HCT116 (cell line): ENCODE measurements around the gene SLC46A3. TPM values are rescaled to one million over a fixed set of nuclear protein-coding genes. Genes with fewer than 3 reads are reported as not detected.

Experiments
- ATAC-seq: fragments of 200-7000 bp; cut with Tn5 transposase; 2 replicates; pipeline ENCODE4 v1.9.1; 2020; ENCODE audit warnings: mild to moderate bottlenecking, moderate library complexity
- BruUV-seq: library from RNA; stranded (reverse); fragments of 400-500 nt; replicated peaks from 2 replicates; lab custom pipeline; 2021; lab: Mats Ljungman, UMichigan
- CTCF ChIA-PET: fragments of 300-600 bp; sonication (Branson Sonifier 250); formaldehyde crosslinking; loops from one replicate; lab custom pipeline; 2021; ENCODE audit warnings: antibody characterized with exemption; lab: Charles Lee
- POLR2A ChIA-PET: fragments of 300-600, 350-600 bp; sonication (Branson Sonifier 250); formaldehyde crosslinking; loops from one replicate; lab custom pipeline; 2021; ENCODE audit warnings: antibody characterized with exemption; lab: Charles Lee
- RAD21 ChIA-PET, 2 experiments: fragments of 300-600 bp; sonication (Branson Sonifier 250); formaldehyde crosslinking; loops; one replicate each; lab custom pipeline; 2023; ENCODE audit warnings: low total read pairs in 2 of 2; ENCODE audit not compliant: uncharacterized antibody in 2 of 2, unreplicated experiment in 2 of 2, low non-redundant PET in 1 of 2; lab: Charles Lee
- DNase-seq: peaks from one replicate; pipeline ENCODE4 v3.0.0-alpha.2; 2010; ENCODE audit warnings: low read depth, low spot score
- H2AFZ ChIP-seq: fragments of 200-600 bp; shearing (Covaris generic), sonication (generic); 2 replicates; pipeline ENCODE4 v1.6.1; 2017; ENCODE audit warnings: low read depth, mixed run types, mixed read lengths, antibody characterized with exemption, low read length; ENCODE audit not compliant: poor library complexity, severe bottlenecking
- H3K27ac ChIP-seq: 2 replicates; pipeline ENCODE4 v1.5.1; 2012; ENCODE audit warnings: low read depth, low read length
- H3K27me3 ChIP-seq: fragments of 200-600 bp; sonication (generic); 2 replicates; pipeline ENCODE4 v1.6.1; 2016; ENCODE audit warnings: mixed run types, low read length, mixed read lengths; ENCODE audit not compliant: insufficient read depth
- H3K36me3 ChIP-seq, 2 experiments: fragments of 200-500 bp in 1 of 2; fragments of 200-600 bp in 1 of 2; sonication (Bioruptor generic) in 1 of 2; sonication (generic) in 1 of 2; 2 replicates each; pipeline versions ENCODE4 v1.5.1 to v1.6.1; 2014 to 2016; ENCODE audit warnings: low read length in 2 of 2, inconsistent platforms in 1 of 2, mixed read lengths in 1 of 2, mixed run types in 1 of 2; ENCODE audit not compliant: insufficient read depth in 2 of 2, control insufficient read depth in 1 of 2
- H3K4me1 ChIP-seq, 2 experiments: fragments of 200-600 bp in 1 of 2; sonication (generic) in 1 of 2; 2 replicates each; pipeline versions ENCODE4 v1.5.1 to v1.6.1; 2012 to 2017; ENCODE audit warnings: low read length in 2 of 2, inconsistent platforms in 1 of 2, mild to moderate bottlenecking in 1 of 2, mixed read lengths in 1 of 2, mixed run types in 1 of 2, moderate library complexity in 1 of 2; ENCODE audit not compliant: insufficient read depth in 2 of 2, control insufficient read depth in 1 of 2
- H3K4me2 ChIP-seq: fragments of 200-600 bp; sonication (generic); 2 replicates; pipeline ENCODE4 v1.6.1; 2017; ENCODE audit warnings: mixed run types, low read length, mixed read lengths
- H3K4me3 ChIP-seq, 2 experiments: fragments of 200-600 bp in 1 of 2; sonication (generic) in 1 of 2; replicated peaks in 1 of 2; 2 replicates each; pipeline ENCODE4 v1.5.1; 2011 to 2016; ENCODE audit warnings: low read length in 2 of 2, control low read depth in 1 of 2, low read depth in 1 of 2, mild to moderate bottlenecking in 1 of 2, mixed read lengths in 1 of 2, mixed run types in 1 of 2
- H3K79me2 ChIP-seq: fragments of 200-600 bp; sonication (generic); 2 replicates; pipeline ENCODE4 v1.6.1; 2017; ENCODE audit warnings: mild to moderate bottlenecking, mixed run types, low read length, moderate library complexity, mixed read lengths; ENCODE audit not compliant: insufficient read depth
- H3K9ac ChIP-seq: fragments of 200-600 bp; sonication (generic); 2 replicates; pipeline ENCODE4 v1.6.1; 2016; ENCODE audit warnings: low read length, mixed read lengths
- H3K9me2 ChIP-seq: fragments of 200-600 bp; sonication (generic), shearing (Covaris generic); 2 replicates; pipeline ENCODE4 v1.6.1; 2017; ENCODE audit warnings: mixed run types, mild to moderate bottlenecking, moderate library complexity; ENCODE audit not compliant: insufficient read depth
- H3K9me3 ChIP-seq, 2 experiments: fragments of 200-500 bp in 1 of 2; fragments of 200-600 bp in 1 of 2; sonication (Bioruptor generic) in 1 of 2; sonication (generic) in 1 of 2; 2 replicates each; pipeline ENCODE4 v1.6.1; 2014 to 2017; ENCODE audit warnings: low read length in 2 of 2, mixed read lengths in 2 of 2, inconsistent platforms in 1 of 2, low read depth in 1 of 2, mild to moderate bottlenecking in 1 of 2, mixed run types in 1 of 2, moderate library complexity in 1 of 2; ENCODE audit not compliant: control insufficient read depth in 1 of 2, insufficient read depth in 1 of 2
- H4K20me1 ChIP-seq: fragments of 200-600 bp; sonication (generic), shearing (Covaris generic); 2 replicates; pipeline ENCODE4 v1.6.1; 2017; ENCODE audit warnings: mixed run types, mild to moderate bottlenecking, moderate library complexity; ENCODE audit not compliant: insufficient read depth
- EZH2 ChIP-seq: fragments of 200-600 bp; sonication (generic); IDR thresholded peaks from 2 replicates; pipeline ENCODE4 v1.6.1; 2017; ENCODE audit warnings: antibody characterized with exemption, mixed run types
- EZH2phosphoT487 ChIP-seq: fragments of 200-600 bp; IDR thresholded peaks from 2 replicates; pipeline ENCODE4 v1.6.1; 2018; ENCODE audit warnings: antibody characterized with exemption, borderline replicate concordance
- FOSL1 ChIP-seq: IDR thresholded peaks from 2 replicates; pipeline ENCODE4 v1.6.1; 2012; ENCODE audit warnings: low read depth
- JUND ChIP-seq: IDR thresholded peaks from 2 replicates; pipeline ENCODE4 v1.6.1; 2012
- POLR2A ChIP-seq: IDR thresholded peaks from 2 replicates; pipeline ENCODE4 v1.7.0; 2011; ENCODE audit warnings: borderline replicate concordance; ENCODE audit not compliant: insufficient read depth, insufficient read length; ENCODE audit errors: extremely low read depth
- SIN3A ChIP-seq: IDR thresholded peaks from 2 replicates; pipeline ENCODE4 v1.6.1; 2012; ENCODE audit warnings: low read depth
- TCF7L2 ChIP-seq: IDR thresholded peaks from 2 replicates; pipeline ENCODE4 v1.7.0; 2011; ENCODE audit warnings: borderline replicate concordance, inconsistent platforms; ENCODE audit not compliant: insufficient read depth, insufficient read length; ENCODE audit errors: extremely low read depth
- YY1 ChIP-seq: IDR thresholded peaks from 2 replicates; pipeline ENCODE4 v1.6.1; 2011; ENCODE audit warnings: low read length, low read depth, moderate library complexity, mild to moderate bottlenecking; ENCODE audit not compliant: insufficient replicate concordance; ENCODE audit errors: extremely low read depth
- ZNF274 ChIP-seq: fragments of 200-500 bp; sonication (Bioruptor generic); IDR thresholded peaks from 2 replicates; pipeline ENCODE4 v1.6.1; 2014; ENCODE audit warnings: mild to moderate bottlenecking, low read depth, low read length, inconsistent platforms
- intact Hi-C: fragments of 100-400 bp; cut with micrococcal nuclease; formaldehyde crosslinking; loops from 2 replicates; pipeline ENCODE4 v1.10.0; 2022
- total RNA-seq: library from RNA; stranded (reverse); gene quantifications from one replicate; pipeline ENCODE4 v1.2.1, GENCODE V29; 2021; ENCODE audit not compliant: unreplicated experiment
- TF ChIP-seq, protein P1 (sequence below): IDR thresholded peaks from 2 replicates; pipeline ENCODE4 v1.6.1; 2012
- TF ChIP-seq, protein P2 (sequence below): IDR thresholded peaks from 2 replicates; pipeline ENCODE4 v1.6.1; 2012; ENCODE audit warnings: low read depth
- TF ChIP-seq, protein P3 (sequence below): IDR thresholded peaks from 2 replicates; pipeline ENCODE4 v1.6.1; 2012
- TF ChIP-seq, protein P4 (sequence below), 3 experiments: fragments of 200-600 bp in 1 of 3; sonication (generic) in 1 of 3; IDR thresholded peaks in 2 of 3; conservative IDR thresholded peaks in 1 of 3; 2 replicates each; pipeline ENCODE4 v1.5.1; 2012 to 2017; ENCODE audit warnings: low read depth in 2 of 3, low read length in 2 of 3, antibody characterized with exemption in 1 of 3, borderline replicate concordance in 1 of 3, control low read depth in 1 of 3, mild to moderate bottlenecking in 1 of 3, mixed read lengths in 1 of 3, mixed run types in 1 of 3, moderate library complexity in 1 of 3; ENCODE audit not compliant: insufficient read depth in 1 of 3
- TF ChIP-seq, protein P5 (sequence below): IDR thresholded peaks from 2 replicates; pipeline ENCODE4 v1.6.1; 2011; ENCODE audit warnings: mild to moderate bottlenecking, low read length, moderate library complexity; ENCODE audit not compliant: insufficient replicate concordance; ENCODE audit errors: extremely low read depth

The SLC46A3 gene
- total RNA-seq, 1 experiment from 2014 or later, result 0.93 TPM

DNA sequence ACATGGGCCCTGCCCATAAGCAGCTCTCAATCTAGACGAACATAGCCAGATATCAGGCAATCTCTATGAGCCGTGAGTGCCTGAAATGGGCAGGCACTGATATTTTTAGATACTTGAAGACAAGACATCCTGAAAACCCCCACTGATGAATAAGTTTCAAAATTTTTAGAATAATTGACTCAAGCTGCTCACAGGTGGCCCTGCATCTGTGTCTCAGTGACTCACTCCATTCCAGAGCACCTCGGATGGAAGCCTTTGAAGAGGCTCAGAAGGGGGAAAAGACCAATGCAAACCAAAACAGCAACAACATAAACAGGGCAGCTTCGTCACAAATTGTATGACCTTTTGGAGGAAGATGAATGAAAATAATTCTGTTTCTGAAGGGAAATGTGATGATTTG is 42.8 kb upstream of the SLC46A3 start:
- ChIA-PET RAD21 (no interaction called here), CTCF (no interaction called here)
- Histone ChIP-seq H3K4me2 (no peak overlapping the region), H3K4me1 (no peaks in the 10 kb centered on the region)
- DNase-seq, result no peak
- no peak for TF ChIP-seq EZH2phosphoT487
- TF ChIP-seq, protein P1, sequence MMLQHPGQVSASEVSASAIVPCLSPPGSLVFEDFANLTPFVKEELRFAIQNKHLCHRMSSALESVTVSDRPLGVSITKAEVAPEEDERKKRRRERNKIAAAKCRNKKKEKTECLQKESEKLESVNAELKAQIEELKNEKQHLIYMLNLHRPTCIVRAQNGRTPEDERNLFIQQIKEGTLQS, result no peak
- TF ChIP-seq, protein P2, sequence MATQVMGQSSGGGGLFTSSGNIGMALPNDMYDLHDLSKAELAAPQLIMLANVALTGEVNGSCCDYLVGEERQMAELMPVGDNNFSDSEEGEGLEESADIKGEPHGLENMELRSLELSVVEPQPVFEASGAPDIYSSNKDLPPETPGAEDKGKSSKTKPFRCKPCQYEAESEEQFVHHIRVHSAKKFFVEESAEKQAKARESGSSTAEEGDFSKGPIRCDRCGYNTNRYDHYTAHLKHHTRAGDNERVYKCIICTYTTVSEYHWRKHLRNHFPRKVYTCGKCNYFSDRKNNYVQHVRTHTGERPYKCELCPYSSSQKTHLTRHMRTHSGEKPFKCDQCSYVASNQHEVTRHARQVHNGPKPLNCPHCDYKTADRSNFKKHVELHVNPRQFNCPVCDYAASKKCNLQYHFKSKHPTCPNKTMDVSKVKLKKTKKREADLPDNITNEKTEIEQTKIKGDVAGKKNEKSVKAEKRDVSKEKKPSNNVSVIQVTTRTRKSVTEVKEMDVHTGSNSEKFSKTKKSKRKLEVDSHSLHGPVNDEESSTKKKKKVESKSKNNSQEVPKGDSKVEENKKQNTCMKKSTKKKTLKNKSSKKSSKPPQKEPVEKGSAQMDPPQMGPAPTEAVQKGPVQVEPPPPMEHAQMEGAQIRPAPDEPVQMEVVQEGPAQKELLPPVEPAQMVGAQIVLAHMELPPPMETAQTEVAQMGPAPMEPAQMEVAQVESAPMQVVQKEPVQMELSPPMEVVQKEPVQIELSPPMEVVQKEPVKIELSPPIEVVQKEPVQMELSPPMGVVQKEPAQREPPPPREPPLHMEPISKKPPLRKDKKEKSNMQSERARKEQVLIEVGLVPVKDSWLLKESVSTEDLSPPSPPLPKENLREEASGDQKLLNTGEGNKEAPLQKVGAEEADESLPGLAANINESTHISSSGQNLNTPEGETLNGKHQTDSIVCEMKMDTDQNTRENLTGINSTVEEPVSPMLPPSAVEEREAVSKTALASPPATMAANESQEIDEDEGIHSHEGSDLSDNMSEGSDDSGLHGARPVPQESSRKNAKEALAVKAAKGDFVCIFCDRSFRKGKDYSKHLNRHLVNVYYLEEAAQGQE, result no peak
- TF ChIP-seq SIN3A, result no peak
- TF ChIP-seq POLR2A, result no peak
- no peak for TF ChIP-seq TCF7L2
- TF ChIP-seq, protein P3, sequence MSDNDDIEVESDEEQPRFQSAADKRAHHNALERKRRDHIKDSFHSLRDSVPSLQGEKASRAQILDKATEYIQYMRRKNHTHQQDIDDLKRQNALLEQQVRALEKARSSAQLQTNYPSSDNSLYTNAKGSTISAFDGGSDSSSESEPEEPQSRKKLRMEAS, result no peak
- no peak for TF ChIP-seq JUND
- TF ChIP-seq, protein P4, sequence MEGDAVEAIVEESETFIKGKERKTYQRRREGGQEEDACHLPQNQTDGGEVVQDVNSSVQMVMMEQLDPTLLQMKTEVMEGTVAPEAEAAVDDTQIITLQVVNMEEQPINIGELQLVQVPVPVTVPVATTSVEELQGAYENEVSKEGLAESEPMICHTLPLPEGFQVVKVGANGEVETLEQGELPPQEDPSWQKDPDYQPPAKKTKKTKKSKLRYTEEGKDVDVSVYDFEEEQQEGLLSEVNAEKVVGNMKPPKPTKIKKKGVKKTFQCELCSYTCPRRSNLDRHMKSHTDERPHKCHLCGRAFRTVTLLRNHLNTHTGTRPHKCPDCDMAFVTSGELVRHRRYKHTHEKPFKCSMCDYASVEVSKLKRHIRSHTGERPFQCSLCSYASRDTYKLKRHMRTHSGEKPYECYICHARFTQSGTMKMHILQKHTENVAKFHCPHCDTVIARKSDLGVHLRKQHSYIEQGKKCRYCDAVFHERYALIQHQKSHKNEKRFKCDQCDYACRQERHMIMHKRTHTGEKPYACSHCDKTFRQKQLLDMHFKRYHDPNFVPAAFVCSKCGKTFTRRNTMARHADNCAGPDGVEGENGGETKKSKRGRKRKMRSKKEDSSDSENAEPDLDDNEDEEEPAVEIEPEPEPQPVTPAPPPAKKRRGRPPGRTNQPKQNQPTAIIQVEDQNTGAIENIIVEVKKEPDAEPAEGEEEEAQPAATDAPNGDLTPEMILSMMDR (IDR thresholded peaks at IDR 0.05 in 2 of 3, conservative IDR thresholded peaks at IDR 0.05 in 1 of 3; ENCODE audit: borderline replicate concordance in 1 of 3, insufficient read depth in 1 of 3, low read depth in 2 of 3, low read length in 2 of 3), result no peak
- TF ChIP-seq, protein P5, sequence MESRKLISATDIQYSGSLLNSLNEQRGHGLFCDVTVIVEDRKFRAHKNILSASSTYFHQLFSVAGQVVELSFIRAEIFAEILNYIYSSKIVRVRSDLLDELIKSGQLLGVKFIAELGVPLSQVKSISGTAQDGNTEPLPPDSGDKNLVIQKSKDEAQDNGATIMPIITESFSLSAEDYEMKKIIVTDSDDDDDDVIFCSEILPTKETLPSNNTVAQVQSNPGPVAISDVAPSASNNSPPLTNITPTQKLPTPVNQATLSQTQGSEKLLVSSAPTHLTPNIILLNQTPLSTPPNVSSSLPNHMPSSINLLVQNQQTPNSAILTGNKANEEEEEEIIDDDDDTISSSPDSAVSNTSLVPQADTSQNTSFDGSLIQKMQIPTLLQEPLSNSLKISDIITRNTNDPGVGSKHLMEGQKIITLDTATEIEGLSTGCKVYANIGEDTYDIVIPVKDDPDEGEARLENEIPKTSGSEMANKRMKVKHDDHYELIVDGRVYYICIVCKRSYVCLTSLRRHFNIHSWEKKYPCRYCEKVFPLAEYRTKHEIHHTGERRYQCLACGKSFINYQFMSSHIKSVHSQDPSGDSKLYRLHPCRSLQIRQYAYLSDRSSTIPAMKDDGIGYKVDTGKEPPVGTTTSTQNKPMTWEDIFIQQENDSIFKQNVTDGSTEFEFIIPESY, result no peak
- no peak for TF ChIP-seq ZNF274
- TF ChIP-seq FOSL1, result no peak
- no peak for TF ChIP-seq EZH2
- TF ChIP-seq YY1, result no peak
- TF ChIP-seq, all 23 proteins: peak for 0
- POLR2A ChIA-PET, result no interaction called here
- H3K9me3 ChIP-seq, result peaks cover 0 to 5% of the 10 kb centered on the region in 2 experiments; a peak in 2 of 4 replicates
- no peak overlapping the region for H3K4me3 ChIP-seq
- H3K36me3 ChIP-seq, result no peaks in the 10 kb centered on the region
- no peak overlapping the region for H2AFZ ChIP-seq
- no peak for ATAC-seq
- no peak overlapping the region for H3K27ac ChIP-seq
- H4K20me1 ChIP-seq, result no peaks in the 10 kb centered on the region
- H3K27me3 ChIP-seq, result no peaks in the 10 kb centered on the region
- H3K9ac ChIP-seq, result no peak overlapping the region
- no peaks in the 10 kb centered on the region for H3K79me2 ChIP-seq
- intact Hi-C loops, result no loop called here
- BruUV-seq, result no TSS peak
- no peaks in the 10 kb centered on the region for H3K9me2 ChIP-seq
